A549 (cell line): ENCODE results near the gene DPYSL3. TPM values are rescaled to one million over a fixed set of nuclear protein-coding genes. Genes with fewer than 3 reads are reported as not detected.

Experiments
- ATAC-seq, 2 experiments: fragments of 200-7000 bp in 1 of 2; fragments of >200 bp in 1 of 2; cut with Nextera tagmentation in 1 of 2; cut with Tn5 transposase in 1 of 2; 3 replicates each; pipeline versions ENCODE4 v1.8.0 to v1.9.1; 2018 to 2020; ENCODE audit warnings: mild to moderate bottlenecking in 1 of 2, moderate library complexity in 1 of 2
- CTCF ChIA-PET: fragments of 300-600 bp; sonication (Branson Sonifier 250); formaldehyde crosslinking; extraction: SDS; loops from one replicate; lab custom pipeline; 2021; ENCODE audit warnings: antibody characterized with exemption, inconsistent platforms; lab: Yijun Ruan, JAX
- POLR2A ChIA-PET: fragments of 350-600 bp; formaldehyde crosslinking; extraction: SDS; loops from one replicate; lab custom pipeline; 2021; ENCODE audit warnings: antibody characterized with exemption, inconsistent platforms; lab: Yijun Ruan, JAX
- DNase-seq, 2 experiments: peaks; one replicate each; pipeline versions ENCODE4 v3.0.0 to v3.0.0-alpha.2; 2011 to 2016; ENCODE audit warnings: low read depth in 1 of 2, low spot score in 1 of 2
- FAIRE-seq: peaks from 2 replicates; lab custom pipeline; 2011; peaks lifted over from hg19 to GRCh38; lab: Jason Lieb, UNC
- H3K27ac ChIP-seq, 2 experiments: fragments of >200 bp; sonication (Bioruptor Twin); formaldehyde crosslinking; 3 replicates each; pipeline ENCODE4 v1.5.1; 2016 to 2017
- H3K4me1 ChIP-seq: fragments of >200 bp; sonication (Bioruptor Twin); formaldehyde crosslinking; 3 replicates; pipeline ENCODE4 v1.6.1; 2016
- H3K4me2 ChIP-seq: fragments of >200 bp; sonication (Bioruptor Twin); formaldehyde crosslinking; 3 replicates; pipeline ENCODE4 v1.6.1; 2016
- H3K4me3 ChIP-seq: fragments of >200 bp; sonication (Bioruptor Twin); formaldehyde crosslinking; 3 replicates; pipeline ENCODE4 v1.5.1; 2016
- H3K9me3 ChIP-seq: fragments of >200 bp; sonication (Bioruptor Twin); formaldehyde crosslinking; 3 replicates; pipeline ENCODE4 v1.6.1; 2016
- ATOH8 ChIP-seq: fragments of 250-450 bp; sonication (Bioruptor Pico); IDR thresholded peaks from 2 replicates; pipeline ENCODE4 v1.5.0; 2020; ENCODE audit warnings: low read depth, mild to moderate bottlenecking, moderate library complexity
- BHLHE40 ChIP-seq: IDR thresholded peaks from 2 replicates; pipeline ENCODE4 v1.6.1; 2012; ENCODE audit warnings: low read depth, low read length, inconsistent platforms
- CBX2 ChIP-seq: fragments of 200-600 bp; sonication (generic); IDR thresholded peaks from 2 replicates; pipeline ENCODE4 v1.6.1; 2016; ENCODE audit warnings: low read depth, mild to moderate bottlenecking, borderline replicate concordance
- CBX8 ChIP-seq: fragments of 200-600 bp; sonication (generic); IDR thresholded peaks from 2 replicates; pipeline ENCODE4 v1.6.1; 2016
- EHF ChIP-seq: fragments of 250-450 bp; sonication (Bioruptor Pico); IDR thresholded peaks from 2 replicates; pipeline ENCODE4 v1.5.0; 2020; ENCODE audit warnings: mild to moderate bottlenecking
- ESRRA ChIP-seq: fragments of 150-350 bp; IDR thresholded peaks from 2 replicates; pipeline ENCODE4 v1.6.1; 2014; ENCODE audit warnings: mild to moderate bottlenecking, low read length, borderline replicate concordance
- HEYL ChIP-seq: fragments of 250-450 bp; sonication (Bioruptor Pico); IDR thresholded peaks from 2 replicates; pipeline ENCODE4 v1.8.0; 2021; ENCODE audit warnings: mild to moderate bottlenecking, moderate library complexity
- HOXA7 ChIP-seq: fragments of 250-450 bp; sonication (Bioruptor Pico); IDR thresholded peaks from 2 replicates; pipeline ENCODE4 v1.5.0; 2020; ENCODE audit warnings: mild to moderate bottlenecking, moderate library complexity
- HOXB13 ChIP-seq: fragments of 250-450 bp; sonication (Bioruptor Pico); IDR thresholded peaks from 2 replicates; pipeline ENCODE4 v1.5.0; 2020; ENCODE audit warnings: low read depth, mild to moderate bottlenecking, moderate library complexity
- HOXB5 ChIP-seq: fragments of 250-450 bp; sonication (Bioruptor Pico); IDR thresholded peaks from 2 replicates; pipeline ENCODE4 v1.5.0; 2020; ENCODE audit warnings: mild to moderate bottlenecking, moderate library complexity
- JUN ChIP-seq, 2 experiments: fragments of >200 bp; sonication (Bioruptor Twin); formaldehyde crosslinking; IDR thresholded peaks; 2 replicates in 1 of 2; 3 replicates in 1 of 2; pipeline ENCODE4 v1.6.1; 2016 to 2017
- KDM1A ChIP-seq: fragments of 200-600 bp; sonication (generic); IDR thresholded peaks from 2 replicates; pipeline ENCODE4 v1.6.1; 2016; ENCODE audit warnings: low read depth, mild to moderate bottlenecking
- MAX ChIP-seq: IDR thresholded peaks from 2 replicates; pipeline ENCODE4 v1.6.1; 2012
- RNF2 ChIP-seq: fragments of 200-600 bp; sonication (generic); IDR thresholded peaks from 2 replicates; pipeline ENCODE4 v1.6.1; 2016; ENCODE audit warnings: low read depth, mild to moderate bottlenecking, antibody characterized with exemption, moderate library complexity, borderline replicate concordance
- SREBF2 ChIP-seq: fragments of 450-650 bp; IDR thresholded peaks from 2 replicates; pipeline ENCODE4 v1.6.1; 2014; ENCODE audit warnings: mild to moderate bottlenecking, moderate library complexity
- TP53 ChIP-seq: fragments of 250-450 bp; sonication (Bioruptor Pico); IDR thresholded peaks from 2 replicates; pipeline ENCODE4 v1.5.0; 2021; ENCODE audit warnings: mild to moderate bottlenecking, moderate library complexity
- USF2 ChIP-seq: fragments of 450-650 bp; IDR thresholded peaks from 2 replicates; pipeline ENCODE4 v1.6.1; 2014; ENCODE audit warnings: antibody characterized with exemption
- ZFP36 ChIP-seq: fragments of 450-650 bp; IDR thresholded peaks from 2 replicates; pipeline ENCODE4 v1.6.1; 2014; ENCODE audit warnings: borderline replicate concordance; ENCODE audit not compliant: partially characterized antibody
- WGBS: methylation state at CpG from one replicate; pipeline ENCODE4 v1.1.6; 2017; ENCODE audit errors: missing lambda C conversion rate; 5-methylcytosine and 5-hydroxymethylcytosine counted together
- polyA plus RNA-seq, 4 experiments: library from polyadenylated mRNA; depleted of rRNA in 3 of 4; stranded (reverse); fragments of >200 nt; fragmentation: RNase III in 1 of 4; extraction: RNeasy Plus Mini Kit Qiagen cat#74134 plus additional on column Dnase treatment in 1 of 4; gene quantifications; 2 replicates in 3 of 4; 3 replicates in 1 of 4; pipeline ENCODE4 v1.2.3, GENCODE V29; 2011 to 2017

Gene DPYSL3
- polyA plus RNA-seq, 2 of the 4 experiments (the other 2 are of a cell fraction): 16.5 to 22.3 TPM

- no peak for FAIRE-seq
- ChIA-PET CTCF (no interaction called here), POLR2A (no interaction called here)
- DNase-seq: no peak
- ATAC-seq: no peak
- no peak overlapping the region for H3K4me3 ChIP-seq
- H3K27ac ChIP-seq: no peak overlapping the region
- H3K4me2 ChIP-seq: no peak overlapping the region
- no peaks in the 10 kb centered on the region for H3K4me1 ChIP-seq
- H3K9me3 ChIP-seq: no peaks in the 10 kb centered on the region
- no peak for TF ChIP-seq SREBF2
- no peak for TF ChIP-seq MAX
- no peak for TF ChIP-seq EHF
- TF ChIP-seq ATOH8 (CRISPR knock-in tag): no peak
- no peak for TF ChIP-seq BHLHE40
- TF ChIP-seq KDM1A: no peak
- no peak for TF ChIP-seq CBX8
- TF ChIP-seq USF2: no peak
- TF ChIP-seq CBX2: no peak
- TF ChIP-seq HOXA7: no peak
- no peak for TF ChIP-seq RNF2
- TF ChIP-seq ZFP36: no peak
- TF ChIP-seq TP53: no peak
- WGBS: 10% methylated on average over 3 of the region's 3 CpGs
Observed at GRCh38 chr5:147512659-147513379, 3.0 kb upstream of the DPYSL3 start.

GRCh38 chr5:147510885-147511284, 1.0 kb upstream of the DPYSL3 start:
- TF ChIP-seq JUN (IDR thresholded peaks at IDR 0.05) (no peak), MAX (no peak), HEYL (CRISPR knock-in tag) (no peak), ESRRA (no peak), HOXB13 (CRISPR knock-in tag) (no peak)
- no peak for DNase-seq
- no peaks in the 10 kb centered on the region for H3K9me3 ChIP-seq
- no peaks in the 10 kb centered on the region for H3K4me1 ChIP-seq
- CTCF ChIA-PET: interaction anchor here (2.1 kb wide), 1 partner anchor 11 kb away, joined by 8 read pairs; no protein-coding TSS in a partner anchor
- no peak overlapping the region; the same call in 2 of the 3 replicates for H3K4me2 ChIP-seq
- FAIRE-seq: no peak
- no peak overlapping the region for H3K27ac ChIP-seq
- no peak overlapping the region for H3K4me3 ChIP-seq
- 78% methylated on average over 7 of the region's 7 CpGs for WGBS
- POLR2A ChIA-PET: no interaction called here
- no peak for ATAC-seq

- Histone ChIP-seq H3K9me3 (no peaks in the 10 kb centered on the region), H3K4me1 (no peaks in the 10 kb centered on the region), H3K27ac (peak overlapping the region; percentile 74 to 86), H3K4me3 (peak overlapping the region; percentile 61), H3K4me2 (peak overlapping the region; percentile 95)
- WGBS: 5% methylated on average over 24 of the region's 50 CpGs
- CTCF ChIA-PET: interaction anchor here (0.9 to 2.1 kb wide), 8 partner anchors 12 to 80 kb away, joined by 3 to 8 read pairs (median 5); no protein-coding TSS in a partner anchor
- peak; percentile 57 to 71 for ATAC-seq
- POLR2A ChIA-PET: no interaction called here
- DNase-seq: no peak
- FAIRE-seq: no peak
- TF ChIP-seq RNF2 (0 out of 2 replicates have a peak, but pooled peaks have one; percentile 41), HOXB5 (CRISPR knock-in tag) (no peak), KDM1A (no peak)
Observed at GRCh38 chr5:147509041-147509709, 693 bp downstream of the DPYSL3 start.
